ENCODE data around the gene ANKAR.

ANKAR gene

DNA sequence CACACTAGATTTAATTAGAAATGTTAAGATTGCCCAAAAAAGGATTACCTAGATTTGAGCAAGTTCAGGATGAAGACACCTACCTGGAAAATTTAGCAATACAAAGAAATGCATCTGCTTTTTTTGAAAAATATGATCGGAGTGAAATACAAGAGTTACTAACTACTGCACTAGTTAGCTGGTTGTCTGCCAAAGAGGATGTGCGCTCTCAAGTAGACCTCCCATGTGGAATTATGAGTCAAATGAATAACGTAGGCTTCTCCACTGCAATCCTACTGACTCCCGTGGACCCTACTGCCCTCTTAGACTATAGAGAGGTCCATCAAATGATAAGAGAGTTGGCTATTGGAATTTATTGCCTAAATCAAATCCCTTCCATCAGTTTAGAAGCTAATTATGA, 2.0 kb downstream of the ANKAR start:
- ATAC-seq, result no peak
- TF ChIP-seq PPARA (CRISPR knock-in tag; IDR thresholded peaks at IDR 0.05; ENCODE audit: borderline replicate concordance) (no peak), ARNTL (CRISPR knock-in tag; IDR thresholded peaks at IDR 0.05; ENCODE audit: borderline replicate concordance, low read depth) (no peak), RARB (CRISPR knock-in tag; IDR thresholded peaks at IDR 0.05) (no peak), SNAI2 (CRISPR knock-in tag; IDR thresholded peaks at IDR 0.05) (no peak), BACH2 (CRISPR knock-in tag; IDR thresholded peaks at IDR 0.05; ENCODE audit: borderline replicate concordance) (no peak)
- TF ChIP-seq, protein P1, sequence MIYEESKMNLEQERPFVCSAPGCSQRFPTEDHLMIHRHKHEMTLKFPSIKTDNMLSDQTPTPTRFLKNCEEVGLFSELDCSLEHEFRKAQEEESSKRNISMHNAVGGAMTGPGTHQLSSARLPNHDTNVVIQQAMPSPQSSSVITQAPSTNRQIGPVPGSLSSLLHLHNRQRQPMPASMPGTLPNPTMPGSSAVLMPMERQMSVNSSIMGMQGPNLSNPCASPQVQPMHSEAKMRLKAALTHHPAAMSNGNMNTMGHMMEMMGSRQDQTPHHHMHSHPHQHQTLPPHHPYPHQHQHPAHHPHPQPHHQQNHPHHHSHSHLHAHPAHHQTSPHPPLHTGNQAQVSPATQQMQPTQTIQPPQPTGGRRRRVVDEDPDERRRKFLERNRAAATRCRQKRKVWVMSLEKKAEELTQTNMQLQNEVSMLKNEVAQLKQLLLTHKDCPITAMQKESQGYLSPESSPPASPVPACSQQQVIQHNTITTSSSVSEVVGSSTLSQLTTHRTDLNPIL (CRISPR knock-in tag; IDR thresholded peaks at IDR 0.05; ENCODE audit: low read depth), result no peak
- TF ChIP-seq, protein P2, sequence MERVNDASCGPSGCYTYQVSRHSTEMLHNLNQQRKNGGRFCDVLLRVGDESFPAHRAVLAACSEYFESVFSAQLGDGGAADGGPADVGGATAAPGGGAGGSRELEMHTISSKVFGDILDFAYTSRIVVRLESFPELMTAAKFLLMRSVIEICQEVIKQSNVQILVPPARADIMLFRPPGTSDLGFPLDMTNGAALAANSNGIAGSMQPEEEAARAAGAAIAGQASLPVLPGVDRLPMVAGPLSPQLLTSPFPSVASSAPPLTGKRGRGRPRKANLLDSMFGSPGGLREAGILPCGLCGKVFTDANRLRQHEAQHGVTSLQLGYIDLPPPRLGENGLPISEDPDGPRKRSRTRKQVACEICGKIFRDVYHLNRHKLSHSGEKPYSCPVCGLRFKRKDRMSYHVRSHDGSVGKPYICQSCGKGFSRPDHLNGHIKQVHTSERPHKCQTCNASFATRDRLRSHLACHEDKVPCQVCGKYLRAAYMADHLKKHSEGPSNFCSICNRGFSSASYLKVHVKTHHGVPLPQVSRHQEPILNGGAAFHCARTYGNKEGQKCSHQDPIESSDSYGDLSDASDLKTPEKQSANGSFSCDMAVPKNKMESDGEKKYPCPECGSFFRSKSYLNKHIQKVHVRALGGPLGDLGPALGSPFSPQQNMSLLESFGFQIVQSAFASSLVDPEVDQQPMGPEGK (CRISPR knock-in tag; IDR thresholded peaks at IDR 0.05; ENCODE audit: borderline replicate concordance), result no peak
- TF ChIP-seq, protein P3, sequence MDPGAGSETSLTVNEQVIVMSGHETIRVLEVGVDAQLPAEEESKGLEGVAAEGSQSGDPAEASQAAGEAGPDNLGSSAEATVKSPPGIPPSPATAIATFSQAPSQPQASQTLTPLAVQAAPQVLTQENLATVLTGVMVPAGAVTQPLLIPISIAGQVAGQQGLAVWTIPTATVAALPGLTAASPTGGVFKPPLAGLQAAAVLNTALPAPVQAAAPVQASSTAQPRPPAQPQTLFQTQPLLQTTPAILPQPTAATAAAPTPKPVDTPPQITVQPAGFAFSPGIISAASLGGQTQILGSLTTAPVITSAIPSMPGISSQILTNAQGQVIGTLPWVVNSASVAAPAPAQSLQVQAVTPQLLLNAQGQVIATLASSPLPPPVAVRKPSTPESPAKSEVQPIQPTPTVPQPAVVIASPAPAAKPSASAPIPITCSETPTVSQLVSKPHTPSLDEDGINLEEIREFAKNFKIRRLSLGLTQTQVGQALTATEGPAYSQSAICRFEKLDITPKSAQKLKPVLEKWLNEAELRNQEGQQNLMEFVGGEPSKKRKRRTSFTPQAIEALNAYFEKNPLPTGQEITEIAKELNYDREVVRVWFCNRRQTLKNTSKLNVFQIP (CRISPR knock-in tag; IDR thresholded peaks at IDR 0.05; ENCODE audit: borderline replicate concordance, low read depth), result no peak

DNA sequence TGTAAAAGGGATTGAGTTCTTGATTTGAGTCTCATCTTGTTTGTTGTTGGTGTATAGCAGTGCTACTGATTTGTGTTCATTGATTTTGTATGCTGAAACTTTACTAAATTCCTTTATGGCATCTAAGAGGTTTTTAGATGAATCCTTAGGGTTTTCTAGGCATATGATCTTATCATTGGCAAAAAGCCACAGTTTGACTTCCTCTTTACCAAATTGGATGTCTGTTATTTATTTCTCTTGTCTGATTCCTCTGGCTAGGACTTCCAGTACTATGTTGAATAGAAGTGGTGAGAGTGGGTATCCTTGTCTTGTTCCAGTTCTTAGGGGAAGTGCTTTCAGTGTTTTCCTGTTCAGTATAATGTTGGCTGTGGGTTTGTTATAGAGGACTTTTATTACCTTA, 4.8 kb downstream of the ANKAR start:
- no peak for TF ChIP-seq GLIS3 (CRISPR knock-in tag; IDR thresholded peaks at IDR 0.05)
- no peak for TF ChIP-seq BACH2 (CRISPR knock-in tag; IDR thresholded peaks at IDR 0.05; ENCODE audit: borderline replicate concordance)
- no peak for TF ChIP-seq ZFP30 (CRISPR knock-in tag; IDR thresholded peaks at IDR 0.05)
- TF ChIP-seq, protein P4, sequence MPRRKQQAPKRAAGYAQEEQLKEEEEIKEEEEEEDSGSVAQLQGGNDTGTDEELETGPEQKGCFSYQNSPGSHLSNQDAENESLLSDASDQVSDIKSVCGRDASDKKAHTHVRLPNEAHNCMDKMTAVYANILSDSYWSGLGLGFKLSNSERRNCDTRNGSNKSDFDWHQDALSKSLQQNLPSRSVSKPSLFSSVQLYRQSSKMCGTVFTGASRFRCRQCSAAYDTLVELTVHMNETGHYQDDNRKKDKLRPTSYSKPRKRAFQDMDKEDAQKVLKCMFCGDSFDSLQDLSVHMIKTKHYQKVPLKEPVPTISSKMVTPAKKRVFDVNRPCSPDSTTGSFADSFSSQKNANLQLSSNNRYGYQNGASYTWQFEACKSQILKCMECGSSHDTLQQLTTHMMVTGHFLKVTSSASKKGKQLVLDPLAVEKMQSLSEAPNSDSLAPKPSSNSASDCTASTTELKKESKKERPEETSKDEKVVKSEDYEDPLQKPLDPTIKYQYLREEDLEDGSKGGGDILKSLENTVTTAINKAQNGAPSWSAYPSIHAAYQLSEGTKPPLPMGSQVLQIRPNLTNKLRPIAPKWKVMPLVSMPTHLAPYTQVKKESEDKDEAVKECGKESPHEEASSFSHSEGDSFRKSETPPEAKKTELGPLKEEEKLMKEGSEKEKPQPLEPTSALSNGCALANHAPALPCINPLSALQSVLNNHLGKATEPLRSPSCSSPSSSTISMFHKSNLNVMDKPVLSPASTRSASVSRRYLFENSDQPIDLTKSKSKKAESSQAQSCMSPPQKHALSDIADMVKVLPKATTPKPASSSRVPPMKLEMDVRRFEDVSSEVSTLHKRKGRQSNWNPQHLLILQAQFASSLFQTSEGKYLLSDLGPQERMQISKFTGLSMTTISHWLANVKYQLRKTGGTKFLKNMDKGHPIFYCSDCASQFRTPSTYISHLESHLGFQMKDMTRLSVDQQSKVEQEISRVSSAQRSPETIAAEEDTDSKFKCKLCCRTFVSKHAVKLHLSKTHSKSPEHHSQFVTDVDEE (CRISPR knock-in tag; IDR thresholded peaks at IDR 0.05), result no peak
- TF ChIP-seq ESRRG (CRISPR knock-in tag; IDR thresholded peaks at IDR 0.05), result no peak
- no peak for TF ChIP-seq RARB (CRISPR knock-in tag; IDR thresholded peaks at IDR 0.05)
- TF ChIP-seq, protein P3 (CRISPR knock-in tag; IDR thresholded peaks at IDR 0.05; ENCODE audit: borderline replicate concordance, low read depth), result no peak
- no peak for TF ChIP-seq ZNF8 (CRISPR knock-in tag; IDR thresholded peaks at IDR 0.05)
- TF ChIP-seq TOX (CRISPR knock-in tag; IDR thresholded peaks at IDR 0.05; ENCODE audit: borderline replicate concordance), result no peak
- TF ChIP-seq CSDC2 (CRISPR knock-in tag; IDR thresholded peaks at IDR 0.05), result no peak
- no peak for TF ChIP-seq ISL1 (CRISPR knock-in tag; IDR thresholded peaks at IDR 0.05)
- TF ChIP-seq TCF4 (CRISPR knock-in tag; IDR thresholded peaks at IDR 0.05; ENCODE audit: borderline replicate concordance), result no peak
- no peak for ATAC-seq

DNA sequence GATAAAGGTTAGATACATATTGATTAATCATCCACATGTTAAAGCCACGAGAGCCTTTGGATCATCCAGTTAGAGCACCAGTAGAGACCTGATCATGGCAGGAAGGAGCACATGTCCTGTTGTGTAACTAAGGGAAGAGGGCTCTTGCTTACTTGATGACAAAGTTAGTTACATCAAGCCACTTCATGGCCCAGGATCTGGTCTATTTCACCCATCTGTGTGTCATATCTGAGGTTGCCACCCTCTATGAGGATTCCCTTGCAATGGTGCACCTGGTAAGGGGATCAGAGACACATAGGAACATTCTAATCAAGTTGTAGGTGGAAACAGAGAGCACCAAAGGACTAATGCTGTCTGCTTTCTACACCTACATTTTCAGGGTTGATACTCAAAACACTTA, 6.7 kb downstream of the ANKAR start:
- no peak for ATAC-seq
- TF ChIP-seq, protein P1 (CRISPR knock-in tag; IDR thresholded peaks at IDR 0.05; ENCODE audit: low read depth), result no peak
- TF ChIP-seq SNAI2 (CRISPR knock-in tag; IDR thresholded peaks at IDR 0.05) (no peak), TCF4 (CRISPR knock-in tag; IDR thresholded peaks at IDR 0.05; ENCODE audit: borderline replicate concordance) (no peak), ZNF70 (CRISPR knock-in tag; IDR thresholded peaks at IDR 0.05) (no peak), BACH2 (CRISPR knock-in tag; IDR thresholded peaks at IDR 0.05; ENCODE audit: borderline replicate concordance) (no peak), ZNF8 (CRISPR knock-in tag; IDR thresholded peaks at IDR 0.05) (no peak), ZNF565 (CRISPR knock-in tag; conservative IDR thresholded peaks at IDR 0.05; ENCODE audit: low read depth) (no peak), ESRRG (CRISPR knock-in tag; IDR thresholded peaks at IDR 0.05) (no peak), TOX (CRISPR knock-in tag; IDR thresholded peaks at IDR 0.05; ENCODE audit: borderline replicate concordance) (no peak), RARB (CRISPR knock-in tag; IDR thresholded peaks at IDR 0.05) (no peak), GLIS3 (CRISPR knock-in tag; IDR thresholded peaks at IDR 0.05) (no peak), ARNTL (CRISPR knock-in tag; IDR thresholded peaks at IDR 0.05; ENCODE audit: borderline replicate concordance, low read depth) (no peak), ZFP30 (CRISPR knock-in tag; IDR thresholded peaks at IDR 0.05) (no peak), ZC3H10 (CRISPR knock-in tag; IDR thresholded peaks at IDR 0.05) (no peak)
- TF ChIP-seq, protein P5, sequence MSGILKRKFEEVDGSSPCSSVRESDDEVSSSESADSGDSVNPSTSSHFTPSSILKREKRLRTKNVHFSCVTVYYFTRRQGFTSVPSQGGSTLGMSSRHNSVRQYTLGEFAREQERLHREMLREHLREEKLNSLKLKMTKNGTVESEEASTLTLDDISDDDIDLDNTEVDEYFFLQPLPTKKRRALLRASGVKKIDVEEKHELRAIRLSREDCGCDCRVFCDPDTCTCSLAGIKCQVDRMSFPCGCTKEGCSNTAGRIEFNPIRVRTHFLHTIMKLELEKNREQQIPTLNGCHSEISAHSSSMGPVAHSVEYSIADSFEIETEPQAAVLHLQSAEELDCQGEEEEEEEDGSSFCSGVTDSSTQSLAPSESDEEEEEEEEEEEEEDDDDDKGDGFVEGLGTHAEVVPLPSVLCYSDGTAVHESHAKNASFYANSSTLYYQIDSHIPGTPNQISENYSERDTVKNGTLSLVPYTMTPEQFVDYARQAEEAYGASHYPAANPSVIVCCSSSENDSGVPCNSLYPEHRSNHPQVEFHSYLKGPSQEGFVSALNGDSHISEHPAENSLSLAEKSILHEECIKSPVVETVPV (CRISPR knock-in tag; IDR thresholded peaks at IDR 0.05), result no peak
- TF ChIP-seq, protein P4 (CRISPR knock-in tag; IDR thresholded peaks at IDR 0.05), result no peak

All from SK-N-SH treated with all-trans-retinoic acid at 6 μM for 48 hours (cell line).